Measurements from ENCODE around the gene DDX54. TPM values are rescaled to one million over a fixed set of nuclear protein-coding genes. Genes with fewer than 3 reads are reported as not detected.

The DDX54 gene
- total RNA-seq, 1 experiment from 2014 or later, result 151 TPM

GRCh38 chr12:113201187-113202177 is 16.2 kb upstream of the DDX54 start (continued):
- TF ChIP-seq PRDM15 (CRISPR knock-in tag; IDR thresholded peaks at IDR 0.05), result no peak
- no peak for TF ChIP-seq SMAD3 (CRISPR knock-in tag; IDR thresholded peaks at IDR 0.05; ENCODE audit: borderline replicate concordance)
- no peak for TF ChIP-seq ZNF121 (CRISPR knock-in tag; IDR thresholded peaks at IDR 0.05)
- TF ChIP-seq FOXP1 (CRISPR knock-in tag; IDR thresholded peaks at IDR 0.05; ENCODE audit: borderline replicate concordance), result no peak
- TF ChIP-seq NR3C1 (CRISPR knock-in tag; conservative IDR thresholded peaks at IDR 0.05; ENCODE audit: low read depth), result no peak
- no peak for TF ChIP-seq RORB (CRISPR knock-in tag; IDR thresholded peaks at IDR 0.05)
- TF ChIP-seq ATF6 (CRISPR knock-in tag; IDR thresholded peaks at IDR 0.05), result no peak
- TF ChIP-seq TCF7 (CRISPR knock-in tag; IDR thresholded peaks at IDR 0.05; ENCODE audit: low read depth), result no peak
- TF ChIP-seq ZNF416 (CRISPR knock-in tag; IDR thresholded peaks at IDR 0.05), result no peak

GRCh38 chr12:113200021-113200797 is 14.9 kb upstream of the DDX54 start:
- ATAC-seq (no peak), DNase-seq (ENCODE audit: low spot score) (no peak)
- no peaks in the 10 kb centered on the region for H3K27me3 Mint-ChIP-seq (ENCODE audit: low read depth)
- ChIA-PET POLR2A (no interaction called here), CTCF (no interaction called here)
- no peak overlapping the region for H3K4me3 Mint-ChIP-seq
- peaks cover 4% of the 10 kb centered on the region; the same call in 1 of the 2 replicates for H3K4me1 Mint-ChIP-seq
- H3K36me3 Mint-ChIP-seq, result no peaks in the 10 kb centered on the region
- H3K27ac Mint-ChIP-seq, result no peak overlapping the region
- no peaks in the 10 kb centered on the region for H3K9me3 Mint-ChIP-seq
- TF ChIP-seq PRDM15 (CRISPR knock-in tag; IDR thresholded peaks at IDR 0.05) (no peak), SP1 (CRISPR knock-in tag; conservative IDR thresholded peaks at IDR 0.05) (no peak), ATF1 (CRISPR knock-in tag; IDR thresholded peaks at IDR 0.05) (no peak), CBFB (CRISPR knock-in tag; IDR thresholded peaks at IDR 0.05; ENCODE audit: low read depth) (no peak), FOXP1 (CRISPR knock-in tag; IDR thresholded peaks at IDR 0.05; ENCODE audit: borderline replicate concordance) (no peak), CREM (CRISPR knock-in tag; IDR thresholded peaks at IDR 0.05) (no peak), AFF4 (CRISPR knock-in tag; IDR thresholded peaks at IDR 0.05; ENCODE audit: borderline replicate concordance) (no peak), OVOL2 (CRISPR knock-in tag; IDR thresholded peaks at IDR 0.05; ENCODE audit: borderline replicate concordance) (no peak), ELF4 (CRISPR knock-in tag; IDR thresholded peaks at IDR 0.05; ENCODE audit: low read depth) (no peak), NR1H2 (CRISPR knock-in tag; IDR thresholded peaks at IDR 0.05) (no peak), PREB (CRISPR knock-in tag; IDR thresholded peaks at IDR 0.05; ENCODE audit: borderline replicate concordance) (no peak), RORB (CRISPR knock-in tag; IDR thresholded peaks at IDR 0.05) (no peak)

All from WTC11 (cell line).